Measurements from ENCODE around the gene CREBRF.

Gene CREBRF

DNA sequence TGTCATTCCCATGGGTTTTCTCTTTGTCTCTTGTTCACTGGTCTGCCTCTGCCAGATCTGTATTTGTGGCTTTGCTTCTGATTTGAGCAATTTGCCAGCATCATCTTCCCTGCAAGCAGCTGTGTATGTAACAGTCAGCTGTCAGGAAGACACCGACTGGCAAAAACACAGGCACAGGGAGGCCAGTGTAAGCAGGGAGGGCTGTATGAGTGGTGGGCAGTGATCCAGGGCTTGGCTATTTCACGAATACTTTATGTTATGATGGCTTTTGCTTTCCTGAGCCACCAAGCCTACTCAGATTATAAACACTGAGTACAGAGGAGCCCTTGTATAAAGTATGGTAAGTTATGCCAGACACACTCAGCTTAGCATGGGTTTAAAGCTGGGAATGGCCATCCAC is 99.8 kb downstream of the CREBRF start:
- no peak for DNase-seq (ENCODE audit: low read depth)

DNA sequence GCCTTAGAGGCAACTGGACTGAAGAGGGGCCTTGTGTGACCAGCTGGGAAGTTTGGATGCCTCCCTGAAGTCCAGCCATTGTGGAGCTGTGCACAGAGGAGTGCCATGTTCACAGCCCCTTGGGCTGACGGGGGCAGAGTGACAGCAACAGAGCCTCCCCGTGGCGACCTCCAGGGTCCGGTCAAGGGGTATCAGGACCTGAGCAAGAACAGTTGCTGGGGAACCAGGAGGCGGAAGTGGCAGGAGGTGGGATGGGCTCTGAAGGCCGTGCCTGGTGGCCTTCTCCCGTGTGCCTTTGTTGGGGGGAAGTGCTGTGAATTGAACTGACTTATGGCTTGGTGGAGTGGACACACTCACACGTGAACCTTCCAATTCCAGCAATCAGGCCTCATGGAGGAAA is 102.2 kb downstream of the CREBRF start:
- DNase-seq (ENCODE audit: low read depth): no peak

DNA sequence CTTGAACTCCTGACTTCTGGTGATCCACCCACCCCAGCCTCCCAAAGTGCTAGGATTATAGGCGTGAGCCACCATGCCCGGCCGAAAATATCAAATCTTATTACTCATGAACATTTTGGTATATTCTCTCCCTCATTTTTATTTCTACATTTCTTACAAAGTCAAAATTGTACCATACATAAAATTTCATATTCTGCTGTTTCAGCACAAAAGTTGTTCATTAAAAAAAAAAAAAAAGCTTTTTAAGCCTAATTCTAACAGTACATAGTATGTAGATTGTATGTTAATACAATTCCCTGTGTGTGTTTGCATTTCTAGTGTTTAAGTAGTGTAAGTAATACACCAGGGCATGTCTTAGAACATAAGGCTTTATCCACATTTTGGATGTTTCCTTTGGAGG is 103.1 kb downstream of the CREBRF start:
- no peak for DNase-seq (ENCODE audit: low read depth)

DNA sequence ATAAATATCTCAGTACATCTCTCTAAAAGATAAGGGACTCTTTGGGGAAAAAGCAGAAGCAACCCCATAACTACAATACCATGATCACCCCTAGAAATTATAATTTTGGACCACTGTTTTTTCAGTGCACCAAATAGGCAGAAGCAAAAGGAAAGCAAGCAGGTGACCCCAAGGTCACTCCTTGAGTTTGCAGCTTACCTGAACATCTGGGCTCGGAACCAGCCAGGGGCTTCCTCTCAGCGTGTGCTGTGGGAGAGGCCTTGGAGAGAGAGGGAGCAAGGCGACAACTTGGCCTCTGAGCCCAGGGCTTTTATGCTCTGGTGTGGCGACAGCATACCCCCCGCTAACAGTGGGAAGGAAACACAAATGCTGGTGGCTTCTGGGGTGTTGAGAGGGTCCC is 105.0 kb downstream of the CREBRF start:
- DNase-seq (ENCODE audit: low read depth): no peak

DNA sequence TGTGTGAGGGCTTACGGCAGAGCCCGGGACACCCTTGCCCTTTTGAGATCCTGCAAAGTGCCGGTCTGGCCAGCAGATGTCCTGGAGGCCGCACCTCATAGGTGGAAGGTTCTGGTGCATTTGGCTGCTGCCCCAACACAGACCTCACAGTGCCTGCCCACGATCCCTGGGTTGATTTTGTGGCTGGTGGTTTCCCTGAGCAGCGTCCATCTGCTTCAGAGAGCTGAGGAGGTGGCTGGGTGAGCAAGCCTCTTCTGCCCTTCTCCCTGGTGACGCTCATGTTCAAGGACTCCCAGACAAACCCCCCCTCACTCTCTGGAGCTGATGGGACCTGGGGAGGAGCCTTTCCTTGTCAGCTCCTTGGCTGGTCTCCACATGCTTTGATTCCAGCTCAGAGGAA is 107.1 kb downstream of the CREBRF start:
- DNase-seq (ENCODE audit: low read depth): no peak

DNA sequence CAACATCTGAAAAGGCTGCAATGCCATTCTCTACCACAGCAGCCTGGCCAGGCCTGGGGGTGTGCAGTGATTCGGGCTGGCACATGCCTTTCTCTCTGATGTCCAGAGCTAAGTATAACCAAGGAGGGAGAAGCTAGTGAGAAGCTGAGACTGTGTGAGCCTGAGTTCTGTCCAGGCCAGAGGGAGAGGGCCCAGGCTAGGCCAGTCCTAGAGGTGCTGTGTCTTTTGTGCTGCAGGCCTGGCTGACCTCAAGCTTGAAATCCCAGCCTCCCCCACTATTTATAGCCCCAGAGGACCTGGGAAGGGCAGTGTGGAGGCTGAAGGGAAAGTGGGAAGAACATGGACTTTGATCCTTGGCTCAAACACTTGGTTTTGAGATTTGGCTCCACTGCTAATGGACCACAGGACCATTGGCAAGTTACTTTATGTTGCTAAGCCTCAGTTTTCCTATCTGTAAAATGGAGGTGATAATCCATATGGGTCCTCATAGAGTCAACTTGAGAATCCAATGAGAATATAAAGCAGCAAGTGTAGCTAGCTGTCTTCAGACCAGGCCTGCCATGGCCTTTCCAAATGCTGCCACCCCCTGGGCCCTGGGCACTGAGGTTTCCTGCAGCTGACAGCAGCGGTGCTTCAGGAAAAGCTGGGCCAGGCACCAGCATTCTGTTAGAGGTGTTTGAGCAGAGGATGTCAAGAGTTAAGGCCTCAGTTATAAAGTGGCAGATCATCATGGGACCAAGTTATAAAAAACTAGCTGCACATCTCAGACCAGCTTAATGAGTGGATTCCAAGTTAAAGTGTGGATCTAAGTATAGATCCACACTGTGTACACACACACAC is 109.2 kb downstream of the CREBRF start:
- DNase-seq (ENCODE audit: low read depth): no peak

DNA sequence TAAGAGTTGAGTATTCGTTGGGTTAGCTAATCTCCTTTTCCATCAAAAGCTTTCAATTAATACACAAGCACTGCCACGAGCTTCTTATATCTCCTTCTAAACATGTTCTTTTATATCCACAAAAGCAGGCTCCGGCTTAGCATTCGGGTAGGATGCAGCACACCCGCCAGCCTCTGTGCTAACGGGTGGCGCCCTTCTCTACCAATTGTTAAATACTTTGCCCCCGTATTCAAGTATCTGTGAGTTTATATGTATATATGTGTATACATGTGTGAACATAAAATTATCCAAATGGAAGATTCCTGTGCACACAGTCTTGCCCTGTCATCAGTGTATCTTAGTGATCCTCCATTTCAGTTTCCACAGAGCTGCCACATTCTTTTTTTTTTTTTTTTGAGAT is 116.0 kb downstream of the CREBRF start:
- no peak for DNase-seq (ENCODE audit: low read depth)

DNA sequence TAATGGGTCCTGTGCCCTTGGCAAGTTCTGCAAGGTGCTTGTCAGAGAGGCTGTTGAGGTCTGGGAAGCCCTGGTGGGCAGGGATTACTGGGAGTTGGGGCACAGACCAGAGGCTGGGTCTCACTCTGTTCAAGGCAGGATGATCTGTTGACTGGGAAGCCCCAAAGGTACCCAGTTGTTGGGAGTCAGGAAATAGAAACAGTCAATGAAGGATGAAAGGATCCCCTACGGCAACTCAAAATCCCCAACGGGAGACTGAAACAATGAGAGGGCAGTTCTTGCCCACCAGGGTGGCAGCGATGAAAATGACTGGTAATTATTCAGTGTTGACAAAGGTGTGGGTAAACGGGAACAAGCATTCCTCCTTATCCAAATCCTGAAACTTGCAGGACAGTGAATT is 119.4 kb downstream of the CREBRF start:
- DNase-seq (ENCODE audit: low read depth): no peak

DNA sequence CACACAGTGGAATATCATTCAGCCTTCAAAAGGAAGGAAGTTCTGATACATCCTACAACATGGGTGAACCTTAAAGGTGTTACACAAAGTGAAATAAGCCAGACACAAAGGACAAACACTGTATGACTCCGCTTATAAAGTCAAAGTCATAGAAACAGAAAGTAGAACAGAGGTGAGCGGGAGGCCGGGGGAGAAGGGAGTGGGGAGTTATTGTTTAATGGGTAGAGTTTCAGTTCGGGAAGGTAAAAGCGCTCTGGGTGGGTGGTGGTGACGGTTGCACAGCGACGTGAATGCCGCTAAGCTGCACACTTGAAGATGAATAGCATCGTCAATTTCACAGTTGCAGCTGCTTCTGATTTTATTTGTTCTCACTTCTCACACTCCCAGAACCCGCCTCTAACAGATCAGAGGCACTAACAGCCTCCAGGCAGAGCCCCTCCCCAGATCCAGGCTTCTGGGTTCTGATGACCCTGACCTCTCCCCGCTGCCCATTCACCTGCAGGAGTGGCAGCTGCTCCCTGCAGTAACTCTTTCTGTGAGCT is 122.3 kb downstream of the CREBRF start:
- no peak for DNase-seq (ENCODE audit: low read depth)

DNA sequence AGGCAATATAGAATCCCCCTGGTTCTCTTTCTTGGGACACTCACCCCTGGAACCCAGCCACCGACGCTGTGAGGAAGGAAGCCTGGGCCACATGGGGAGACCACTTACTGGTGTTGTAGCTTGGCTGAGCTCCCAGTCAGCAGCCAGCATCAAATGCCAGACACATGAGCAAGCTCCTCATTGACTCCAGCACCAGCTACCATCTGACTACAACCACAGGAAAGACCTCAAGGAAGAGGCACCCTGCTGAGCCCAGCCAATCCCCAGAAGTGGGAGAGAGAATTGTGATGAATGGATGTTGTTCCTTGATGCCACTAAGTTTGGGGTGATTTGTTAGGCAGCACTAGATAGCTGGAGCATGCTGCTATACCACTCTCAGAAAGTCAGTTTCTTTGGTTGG is 124.2 kb downstream of the CREBRF start:
- no peak for DNase-seq (ENCODE audit: low read depth)

DNA sequence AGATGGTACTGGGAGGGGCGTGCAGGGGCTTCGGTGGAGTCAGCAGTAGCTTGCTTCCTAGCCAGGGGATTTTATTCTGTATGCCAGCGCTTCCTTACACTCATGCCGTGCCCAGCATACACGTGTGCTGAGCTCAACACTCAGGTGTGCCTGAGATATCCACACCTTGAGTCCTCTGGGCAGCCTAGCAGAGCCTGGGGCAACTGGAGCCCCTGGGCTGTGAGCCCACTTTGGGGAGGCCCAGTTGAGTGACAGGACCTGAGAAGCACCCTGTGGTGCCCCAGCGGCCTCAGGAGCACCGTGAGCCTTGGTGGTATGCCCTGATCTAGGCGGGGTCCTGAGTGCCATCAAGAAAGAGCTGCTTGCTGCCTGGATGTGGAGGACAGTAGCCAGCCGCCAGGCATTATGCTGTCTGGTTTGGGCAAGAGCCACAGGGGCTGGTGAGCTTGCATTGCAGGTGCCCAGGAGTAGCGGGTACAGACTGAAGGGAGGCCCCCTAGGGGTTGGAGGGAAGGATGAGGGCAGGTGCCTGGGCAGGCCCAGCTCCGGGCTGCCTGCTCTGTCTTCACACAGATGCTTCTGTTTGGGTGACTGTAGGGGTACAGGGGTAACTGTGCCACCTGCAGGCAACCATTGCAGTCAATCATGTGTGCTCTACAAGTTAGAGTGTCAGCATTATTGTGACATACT is 131.0 kb downstream of the CREBRF start:
- DNase-seq (ENCODE audit: low read depth): no peak

DNA sequence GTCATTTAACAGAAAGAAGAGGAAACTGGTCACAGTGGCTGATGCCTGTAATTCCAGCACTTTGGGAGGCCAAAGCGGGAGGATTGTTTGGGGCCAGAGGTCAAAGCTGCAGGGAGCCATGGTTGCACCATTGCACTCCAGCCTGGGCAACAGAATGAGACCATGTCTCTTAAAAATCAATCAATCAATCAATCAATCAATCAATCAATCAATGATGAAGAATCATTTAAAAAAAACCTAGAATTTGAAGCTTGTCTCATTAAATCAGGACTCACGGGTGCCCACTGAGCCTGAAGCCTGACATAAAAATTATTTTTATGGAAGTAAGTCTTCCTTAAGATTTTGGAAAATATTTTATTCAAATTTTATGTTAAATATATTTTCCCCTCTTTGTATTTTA is 132.1 kb downstream of the CREBRF start:
- DNase-seq (ENCODE audit: low read depth): no peak
